Hepatocyte (in vitro differentiated cells): ENCODE data around the gene SYT1. TPM values are rescaled to one million over a fixed set of nuclear protein-coding genes. Genes with fewer than 3 reads are reported as not detected.

Experiments
- DNase-seq: peaks from one replicate; pipeline ENCODE4 v3.0.0-alpha.2; 2016; ENCODE audit warnings: low spot score
- H2AFZ ChIP-seq: fragments of 200-600 bp; sonication (generic); 2 replicates; pipeline ENCODE4 v1.6.0; 2016; ENCODE audit warnings: antibody characterized with exemption, mild to moderate bottlenecking
- H3K27ac ChIP-seq: fragments of 200-600 bp; sonication (generic); 2 replicates; pipeline ENCODE4 v1.5.1; 2016; ENCODE audit warnings: mild to moderate bottlenecking
- H3K27me3 ChIP-seq: fragments of 200-600 bp; sonication (generic); 2 replicates; pipeline ENCODE4 v1.6.1; 2016
- H3K36me3 ChIP-seq: fragments of 200-600 bp; sonication (generic); replicated peaks from 2 replicates; pipeline ENCODE4 v1.5.1; 2016; ENCODE audit warnings: low read depth; ENCODE audit not compliant: insufficient read depth
- H3K4me1 ChIP-seq: fragments of 200-600 bp; sonication (generic); 2 replicates; pipeline ENCODE4 v1.5.1; 2016; ENCODE audit warnings: mild to moderate bottlenecking, moderate library complexity; ENCODE audit not compliant: insufficient read depth
- H3K4me2 ChIP-seq: fragments of 200-600 bp; sonication (generic); 2 replicates; pipeline ENCODE4 v1.6.0; 2016
- H3K4me3 ChIP-seq: fragments of 200-600 bp; sonication (generic); 2 replicates; pipeline ENCODE4 v1.5.1; 2016; ENCODE audit warnings: mild to moderate bottlenecking
- H3K79me2 ChIP-seq: fragments of 200-600 bp; sonication (generic); 2 replicates; pipeline ENCODE4 v1.6.0; 2017; ENCODE audit warnings: mild to moderate bottlenecking
- H3K9me2 ChIP-seq: fragments of 200-600 bp; sonication (generic); replicated peaks from 2 replicates; pipeline ENCODE4 v1.6.0; 2017; ENCODE audit warnings: mild to moderate bottlenecking; ENCODE audit not compliant: insufficient read depth
- H3K9me3 ChIP-seq: fragments of 200-600 bp; sonication (generic); 2 replicates; pipeline ENCODE4 v1.5.1; 2016; ENCODE audit warnings: low read depth, mild to moderate bottlenecking
- H4K20me1 ChIP-seq: fragments of 200-600 bp; sonication (generic); 2 replicates; pipeline ENCODE4 v1.6.0; 2016; ENCODE audit warnings: mild to moderate bottlenecking; ENCODE audit not compliant: insufficient read depth, poor library complexity, severe bottlenecking
- CTCF ChIP-seq: fragments of 200-600 bp; sonication (generic); IDR thresholded peaks from 2 replicates; pipeline ENCODE4 v1.5.1; 2016; ENCODE audit warnings: antibody characterized with exemption, mild to moderate bottlenecking; ENCODE audit not compliant: poor library complexity
- EZH2 ChIP-seq: fragments of 200-600 bp; sonication (generic); IDR thresholded peaks from 2 replicates; pipeline ENCODE4 v1.6.1; 2016; ENCODE audit warnings: antibody characterized with exemption, mild to moderate bottlenecking, borderline replicate concordance
- EZH2phosphoT487 ChIP-seq: fragments of 200-600 bp; sonication (generic); IDR thresholded peaks from one replicate; pipeline ENCODE4 v1.6.1; 2018; ENCODE audit warnings: antibody characterized with exemption, mild to moderate bottlenecking, low read depth, moderate library complexity; ENCODE audit not compliant: unreplicated experiment, severe bottlenecking
- WGBS: methylation state at CpG from one replicate; pipeline ENCODE4 v1.1.6; 2016; ENCODE audit warnings: low lambda C conversion rate; ENCODE audit errors: missing lambda C conversion rate; 5-methylcytosine and 5-hydroxymethylcytosine counted together
- polyA plus RNA-seq: library from polyadenylated mRNA; unstranded; fragments of >200 nt; fragmentation: Nextera tagmentation; extraction: Ambion mirVana; gene quantifications from 2 replicates; pipeline ENCODE4 v1.2.1, GENCODE V29; 2016
- total RNA-seq: library from RNA; depleted of rRNA; stranded (reverse); fragments of >200 nt; gene quantifications from 2 replicates; pipeline ENCODE4 v1.2.3, GENCODE V29; 2014

Gene SYT1
- total and polyA plus RNA-seq, 2 experiments from 2014 or later: 1.3 to 2.5 TPM

- Histone ChIP-seq H2AFZ (no peak overlapping the region), H3K4me3 (no peak overlapping the region), H3K27me3 (no peaks in the 10 kb centered on the region), H3K36me3 (no peaks in the 10 kb centered on the region), H3K4me1 (no peaks in the 10 kb centered on the region), H3K4me2 (no peak overlapping the region), H3K79me2 (no peaks in the 10 kb centered on the region), H3K9me3 (no peaks in the 10 kb centered on the region), H4K20me1 (no peaks in the 10 kb centered on the region), H3K27ac (no peak overlapping the region), H3K9me2 (no peaks in the 10 kb centered on the region)
- DNase-seq: no peak
- no peak for TF ChIP-seq EZH2
- no peak for TF ChIP-seq CTCF
- no peak for TF ChIP-seq EZH2phosphoT487
- 70% methylated on average over 3 of the region's 3 CpGs for WGBS
These were observed 112.8 kb downstream of the SYT1 start for GRCh38 chr12:78977304-78977867.

GRCh38 chr12:78994168-78994791 lies 129.7 kb downstream of the SYT1 start:
- no peaks in the 10 kb centered on the region for H4K20me1 ChIP-seq
- H3K27me3 ChIP-seq: no peaks in the 10 kb centered on the region

GRCh38 chr12:79000501-79000900 lies 135.9 kb downstream of the SYT1 start:
- 87% methylated on average over 1 of the region's 1 CpG for WGBS
- TF ChIP-seq CTCF (no peak), EZH2 (no peak), EZH2phosphoT487 (no peak)
- no peaks in the 10 kb centered on the region for H4K20me1 ChIP-seq
- no peak overlapping the region for H2AFZ ChIP-seq
- H3K79me2 ChIP-seq: no peaks in the 10 kb centered on the region
- H3K4me1 ChIP-seq: no peaks in the 10 kb centered on the region
- H3K9me3 ChIP-seq: no peaks in the 10 kb centered on the region
- no peak overlapping the region for H3K4me2 ChIP-seq
- H3K4me3 ChIP-seq: no peak overlapping the region
- DNase-seq: no peak
- no peaks in the 10 kb centered on the region for H3K36me3 ChIP-seq
- no peaks in the 10 kb centered on the region for H3K9me2 ChIP-seq
- H3K27ac ChIP-seq: no peak overlapping the region
- no peaks in the 10 kb centered on the region for H3K27me3 ChIP-seq

More at GRCh38 chr12:78994168-78994791, 129.7 kb downstream of the SYT1 start:
- no peak for TF ChIP-seq EZH2
- no peak for TF ChIP-seq EZH2phosphoT487
- no peak for TF ChIP-seq CTCF
- H3K79me2 ChIP-seq: no peaks in the 10 kb centered on the region
- H3K4me3 ChIP-seq: no peak overlapping the region
- no peak for DNase-seq
- no peak overlapping the region for H3K4me2 ChIP-seq
- H2AFZ ChIP-seq: no peak overlapping the region
- H3K36me3 ChIP-seq: no peaks in the 10 kb centered on the region
- H3K9me3 ChIP-seq: no peaks in the 10 kb centered on the region
- no peaks in the 10 kb centered on the region for H3K4me1 ChIP-seq
- WGBS: 97% methylated on average over 8 of the region's 9 CpGs
- H3K9me2 ChIP-seq: no peaks in the 10 kb centered on the region
- H3K27ac ChIP-seq: no peak overlapping the region
